ENCODE results near the gene NKX3-2. TPM values are rescaled to one million over a fixed set of nuclear protein-coding genes. Genes with fewer than 3 reads are reported as not detected.
A peak's percentile ranks its signal among the peaks of the same experiment; 100 is the strongest.
"Not testable (repeated sequence)": the region's sequence is repeated elsewhere in the genome, so short reads cannot be mapped to it uniquely, and the experiment has no call there.

The NKX3-2 gene
- total and polyA plus RNA-seq, 4 donors: 0.13 to 0.18 TPM; not detected in 2

DNA sequence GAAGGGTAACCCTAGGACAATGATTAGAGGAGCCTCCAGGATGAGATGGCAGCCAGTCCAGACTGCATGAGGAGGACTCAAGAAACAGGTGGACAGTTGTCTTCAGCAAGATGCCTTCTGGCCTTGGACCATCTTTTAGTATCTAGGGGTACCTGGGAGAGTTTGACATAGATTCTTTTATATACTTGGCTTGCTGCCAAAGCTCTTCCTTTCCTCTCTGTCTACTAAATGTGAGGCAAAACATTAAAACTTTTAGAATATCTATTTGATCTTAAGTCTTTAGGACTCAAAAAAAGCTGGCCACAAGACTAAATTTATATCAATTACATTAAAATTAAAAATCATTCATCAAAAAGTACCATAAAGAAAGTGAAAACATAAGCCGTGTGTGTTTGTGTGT, 18.6 kb upstream of the NKX3-2 start:
- ATAC-seq (ENCODE audit: low FRiP score): no peak
- no peaks in the 10 kb centered on the region for H3K4me1 ChIP-seq (ENCODE audit: control insufficient read depth in 1 of 2, insufficient read depth in 2 of 2, low read length in 2 of 2)
- intact Hi-C loops (cut with DNase I): no loop called here
- no peaks in the 10 kb centered on the region for H3K9me3 ChIP-seq (ENCODE audit: control insufficient read depth, low read length)
- peaks cover 0 to 1% of the 10 kb centered on the region in 2 donors for H3K36me3 ChIP-seq (ENCODE audit: control insufficient read depth in 1 of 2, insufficient read depth in 2 of 2, low read length in 1 of 2)
- H3K27me3 ChIP-seq (ENCODE audit: control insufficient read depth in 1 of 2, insufficient read depth in 2 of 2, low read length in 1 of 2): no peaks in the 10 kb centered on the region
- WGBS, 2 donors: 79 to 89% methylated on average over 1 of the region's 1 CpG
- H3K4me3 ChIP-seq (ENCODE audit: low read length in 2 of 2): no peak overlapping the region
- no peak overlapping the region for H3K27ac ChIP-seq (ENCODE audit: low read depth in 1 of 2, low read length in 2 of 2)
- no peak for DNase-seq

- 61 to 63% methylated on average over 4 of the region's 4 CpGs for whole genome bisulfite sequencing, 2 donors
- intact Hi-C loops (cut with DNase I): no loop called here
- Histone ChIP-seq H3K27me3 (ENCODE audit: control insufficient read depth in 1 of 2, insufficient read depth in 2 of 2, low read length in 1 of 2) (no peaks in the 10 kb centered on the region), H3K4me1 (ENCODE audit: control insufficient read depth in 1 of 2, insufficient read depth in 2 of 2, low read length in 2 of 2) (no peaks in the 10 kb centered on the region), H3K4me3 (ENCODE audit: low read length in 2 of 2) (no peak overlapping the region), H3K9me3 (ENCODE audit: control insufficient read depth, low read length) (no peaks in the 10 kb centered on the region), H3K36me3 (ENCODE audit: control insufficient read depth in 1 of 2, insufficient read depth in 2 of 2, low read length in 1 of 2) (no peaks in the 10 kb centered on the region), H3K27ac (ENCODE audit: low read depth in 1 of 2, low read length in 2 of 2) (no peak overlapping the region)
- no peak for ATAC-seq (ENCODE audit: low FRiP score)
- no peak for DNase-seq
These were observed 17.4 kb upstream of the NKX3-2 start for GRCh38 chr4:13561673-13562072.

GRCh38 chr4:13560111-13560510, 15.8 kb upstream of the NKX3-2 start:
- H3K9me3 ChIP-seq (ENCODE audit: control insufficient read depth, low read length); H3K27me3 ChIP-seq (ENCODE audit: control insufficient read depth in 1 of 2, insufficient read depth in 2 of 2, low read length in 1 of 2); H3K4me1 ChIP-seq (ENCODE audit: control insufficient read depth in 1 of 2, insufficient read depth in 2 of 2, low read length in 2 of 2); ATAC-seq (ENCODE audit: low FRiP score); DNase-seq; H3K4me3 ChIP-seq (ENCODE audit: low read length in 2 of 2); H3K36me3 ChIP-seq (ENCODE audit: control insufficient read depth in 1 of 2, insufficient read depth in 2 of 2, low read length in 1 of 2); H3K27ac ChIP-seq (ENCODE audit: low read depth in 1 of 2, low read length in 2 of 2); intact Hi-C loops (cut with DNase I): not testable (repeated sequence)
- 64 to 71% methylated on average over 5 of the region's 5 CpGs for WGBS, 2 donors

- H3K27me3 ChIP-seq (ENCODE audit: control insufficient read depth in 1 of 2, insufficient read depth in 2 of 2, low read length in 1 of 2): no peaks in the 10 kb centered on the region
- H3K27ac ChIP-seq (ENCODE audit: low read depth in 1 of 2, low read length in 2 of 2): no peak overlapping the region
- intact Hi-C loops (cut with DNase I): no loop called here
- DNase-seq: no peak
- ATAC-seq (ENCODE audit: low FRiP score): no peak
- H3K36me3 ChIP-seq (ENCODE audit: control insufficient read depth in 1 of 2, insufficient read depth in 2 of 2, low read length in 1 of 2): no peaks in the 10 kb centered on the region
- H3K4me3 ChIP-seq (ENCODE audit: low read length in 2 of 2): no peak overlapping the region
- 18 to 26% methylated on average over 2 of the region's 2 CpGs for WGBS, 2 donors
- no peaks in the 10 kb centered on the region for H3K4me1 ChIP-seq (ENCODE audit: control insufficient read depth in 1 of 2, insufficient read depth in 2 of 2, low read length in 2 of 2)
- no peaks in the 10 kb centered on the region for H3K9me3 ChIP-seq (ENCODE audit: control insufficient read depth, low read length)
These were observed 15.1 kb upstream of the NKX3-2 start for GRCh38 chr4:13559413-13559812.

DNA sequence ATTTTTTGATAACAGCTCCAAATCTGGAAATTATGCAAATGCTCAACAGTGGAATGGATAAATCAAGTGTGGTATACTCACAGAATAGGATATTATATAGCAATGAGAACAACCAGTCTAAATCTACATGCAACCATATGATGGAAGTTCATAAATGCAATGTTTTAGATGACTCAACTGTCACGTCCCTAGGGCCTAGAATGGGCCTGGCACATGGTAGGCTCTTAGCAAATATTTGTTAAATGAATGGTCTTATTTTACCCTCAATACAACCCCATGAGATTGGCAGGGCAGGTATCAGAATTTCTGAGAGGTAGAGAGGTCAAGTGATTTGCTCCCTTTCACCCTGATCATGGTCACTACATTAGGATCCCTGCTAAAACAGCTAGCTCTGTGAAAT, 14.6 kb upstream of the NKX3-2 start:
- intact Hi-C loops (cut with DNase I): no loop called here
- ATAC-seq (ENCODE audit: low FRiP score): no peak

GRCh38 chr4:13555325-13555724, 11.0 kb upstream of the NKX3-2 start:
- DNase-seq (no peak), ATAC-seq (ENCODE audit: low FRiP score) (no peak)
- Histone ChIP-seq H3K4me3 (ENCODE audit: low read length in 2 of 2) (no peak overlapping the region), H3K4me1 (ENCODE audit: control insufficient read depth in 1 of 2, insufficient read depth in 2 of 2, low read length in 2 of 2) (no peaks in the 10 kb centered on the region), H3K27me3 (ENCODE audit: control insufficient read depth in 1 of 2, insufficient read depth in 2 of 2, low read length in 1 of 2) (no peaks in the 10 kb centered on the region), H3K9me3 (ENCODE audit: control insufficient read depth, low read length) (peaks cover 2% of the 10 kb centered on the region), H3K36me3 (ENCODE audit: control insufficient read depth in 1 of 2, insufficient read depth in 2 of 2, low read length in 1 of 2) (no peaks in the 10 kb centered on the region), H3K27ac (ENCODE audit: low read depth in 1 of 2, low read length in 2 of 2) (no peak overlapping the region)
- intact Hi-C loops (cut with DNase I): no loop called here
- WGBS, 2 donors: 79 to 84% methylated on average over 2 of the region's 2 CpGs

More for the DNA sequence above, 14.6 kb upstream of the NKX3-2 start:
- 69 to 73% methylated on average over 1 of the region's 1 CpG for WGBS, 2 donors
- H3K4me3 ChIP-seq (ENCODE audit: low read length in 2 of 2): no peak overlapping the region
- DNase-seq: no peak
- H3K36me3 ChIP-seq (ENCODE audit: control insufficient read depth in 1 of 2, insufficient read depth in 2 of 2, low read length in 1 of 2): no peaks in the 10 kb centered on the region
- H3K4me1 ChIP-seq (ENCODE audit: control insufficient read depth in 1 of 2, insufficient read depth in 2 of 2, low read length in 2 of 2): no peaks in the 10 kb centered on the region
- H3K9me3 ChIP-seq (ENCODE audit: control insufficient read depth, low read length): peaks cover 2% of the 10 kb centered on the region
- no peak overlapping the region for H3K27ac ChIP-seq (ENCODE audit: low read depth in 1 of 2, low read length in 2 of 2)
- no peaks in the 10 kb centered on the region for H3K27me3 ChIP-seq (ENCODE audit: control insufficient read depth in 1 of 2, insufficient read depth in 2 of 2, low read length in 1 of 2)

GRCh38 chr4:13553081-13553480, 8.8 kb upstream of the NKX3-2 start:
- Histone ChIP-seq H3K27ac (ENCODE audit: low read depth in 1 of 2, low read length in 2 of 2) (no peak overlapping the region), H3K4me3 (ENCODE audit: low read length in 2 of 2) (no peak overlapping the region), H3K9me3 (ENCODE audit: control insufficient read depth, low read length) (peaks cover 2% of the 10 kb centered on the region), H3K36me3 (ENCODE audit: control insufficient read depth in 1 of 2, insufficient read depth in 2 of 2, low read length in 1 of 2) (no peaks in the 10 kb centered on the region), H3K4me1 (ENCODE audit: control insufficient read depth in 1 of 2, insufficient read depth in 2 of 2, low read length in 2 of 2) (no peaks in the 10 kb centered on the region), H3K27me3 (ENCODE audit: control insufficient read depth in 1 of 2, insufficient read depth in 2 of 2, low read length in 1 of 2) (no peaks in the 10 kb centered on the region)
- ATAC-seq (ENCODE audit: low FRiP score) (no peak), DNase-seq (no peak)
- 67 to 74% methylated on average over 1 of the region's 1 CpG for whole genome bisulfite sequencing, 2 donors
- intact Hi-C loops (cut with DNase I): no loop called here

- Histone ChIP-seq H3K27ac (ENCODE audit: low read depth in 1 of 2, low read length in 2 of 2) (no peak overlapping the region), H3K36me3 (ENCODE audit: control insufficient read depth in 1 of 2, insufficient read depth in 2 of 2, low read length in 1 of 2) (no peaks in the 10 kb centered on the region), H3K4me1 (ENCODE audit: control insufficient read depth in 1 of 2, insufficient read depth in 2 of 2, low read length in 2 of 2) (no peaks in the 10 kb centered on the region), H3K4me3 (ENCODE audit: low read length in 2 of 2) (no peak overlapping the region), H3K27me3 (ENCODE audit: control insufficient read depth in 1 of 2, insufficient read depth in 2 of 2, low read length in 1 of 2) (peaks cover 0 to 2% of the 10 kb centered on the region in 2 donors), H3K9me3 (ENCODE audit: control insufficient read depth, low read length) (peaks cover 2% of the 10 kb centered on the region)
- peak; percentile 89 for ATAC-seq (ENCODE audit: low FRiP score)
- DNase-seq: peak; percentile 85 to 94
- WGBS, 2 donors: 4% methylated on average over 21 of the region's 21 CpGs
- intact Hi-C loops (cut with DNase I): loop anchor here (2.0 to 10.0 kb wide), 3 partner anchors 696 to 822 kb away; no protein-coding TSS in a partner anchor
These were observed 4.8 kb upstream of the NKX3-2 start for GRCh38 chr4:13548984-13549546.

Data from aorta (tissue), 5 donors.